Midbrain (tissue), 1 donor: ENCODE data around the gene TLR5.

Experiments
- DNase-seq: peaks from one replicate; lab custom pipeline; 2025; lab: John Stamatoyannopoulos, UW

The TLR5 gene

GRCh38 chr1:223067914-223068313 lies 75.1 kb downstream of the TLR5 start:
- DNase-seq: no peak

GRCh38 chr1:223066415-223066814 lies 76.6 kb downstream of the TLR5 start:
- no peak for DNase-seq

GRCh38 chr1:223062177-223062576 lies 80.9 kb downstream of the TLR5 start:
- DNase-seq: no peak

- no peak for DNase-seq
Observed at GRCh38 chr1:223059526-223059925, 83.5 kb downstream of the TLR5 start.
